ENCODE measurements around the gene SFMBT2. TPM values are rescaled to one million over a fixed set of nuclear protein-coding genes. Genes with fewer than 3 reads are reported as not detected.
"Not testable (repeated sequence)": the region's sequence is repeated elsewhere in the genome, so short reads cannot be mapped to it uniquely, and the experiment has no call there.

The SFMBT2 gene
- total RNA-seq, 1 donor from 2014 or later = 2.7 TPM

DNA sequence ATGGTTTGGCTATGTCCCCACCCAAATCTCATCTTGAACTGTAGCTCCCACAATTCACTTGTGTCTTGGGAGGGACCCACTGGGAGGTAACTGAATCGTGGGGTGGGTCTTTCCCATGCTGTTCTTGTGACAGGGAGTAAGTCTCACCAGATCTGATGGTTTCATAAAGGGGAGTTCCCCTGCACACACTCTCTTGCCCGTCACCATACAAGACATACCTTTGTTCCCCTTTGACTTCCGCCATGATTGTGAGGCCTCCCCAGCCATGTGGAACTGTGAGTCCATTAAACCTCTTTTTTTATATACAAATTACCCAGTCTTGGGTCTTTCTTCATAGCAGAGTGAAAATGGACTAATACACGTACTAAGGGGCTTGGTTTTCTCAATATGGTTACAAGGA lies 106.7 kb downstream of the SFMBT2 start:
- Mint-ChIP-seq H3K27ac (ENCODE audit: unreplicated experiment) (no peak overlapping the region), H3K9me3 (ENCODE audit: unreplicated experiment) (peaks cover 4% of the 10 kb centered on the region), H3K4me3 (ENCODE audit: unreplicated experiment) (no peak overlapping the region), H3K27me3 (ENCODE audit: unreplicated experiment) (no peaks in the 10 kb centered on the region), H3K36me3 (ENCODE audit: unreplicated experiment) (no peaks in the 10 kb centered on the region), H3K4me1 (ENCODE audit: unreplicated experiment) (no peaks in the 10 kb centered on the region)
- TF ChIP-seq, protein P1, sequence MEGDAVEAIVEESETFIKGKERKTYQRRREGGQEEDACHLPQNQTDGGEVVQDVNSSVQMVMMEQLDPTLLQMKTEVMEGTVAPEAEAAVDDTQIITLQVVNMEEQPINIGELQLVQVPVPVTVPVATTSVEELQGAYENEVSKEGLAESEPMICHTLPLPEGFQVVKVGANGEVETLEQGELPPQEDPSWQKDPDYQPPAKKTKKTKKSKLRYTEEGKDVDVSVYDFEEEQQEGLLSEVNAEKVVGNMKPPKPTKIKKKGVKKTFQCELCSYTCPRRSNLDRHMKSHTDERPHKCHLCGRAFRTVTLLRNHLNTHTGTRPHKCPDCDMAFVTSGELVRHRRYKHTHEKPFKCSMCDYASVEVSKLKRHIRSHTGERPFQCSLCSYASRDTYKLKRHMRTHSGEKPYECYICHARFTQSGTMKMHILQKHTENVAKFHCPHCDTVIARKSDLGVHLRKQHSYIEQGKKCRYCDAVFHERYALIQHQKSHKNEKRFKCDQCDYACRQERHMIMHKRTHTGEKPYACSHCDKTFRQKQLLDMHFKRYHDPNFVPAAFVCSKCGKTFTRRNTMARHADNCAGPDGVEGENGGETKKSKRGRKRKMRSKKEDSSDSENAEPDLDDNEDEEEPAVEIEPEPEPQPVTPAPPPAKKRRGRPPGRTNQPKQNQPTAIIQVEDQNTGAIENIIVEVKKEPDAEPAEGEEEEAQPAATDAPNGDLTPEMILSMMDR (IDR thresholded peaks at IDR 0.05) = no peak
- DNase-seq (ENCODE audit: extremely low spot score, unreplicated experiment) = no peak

DNA sequence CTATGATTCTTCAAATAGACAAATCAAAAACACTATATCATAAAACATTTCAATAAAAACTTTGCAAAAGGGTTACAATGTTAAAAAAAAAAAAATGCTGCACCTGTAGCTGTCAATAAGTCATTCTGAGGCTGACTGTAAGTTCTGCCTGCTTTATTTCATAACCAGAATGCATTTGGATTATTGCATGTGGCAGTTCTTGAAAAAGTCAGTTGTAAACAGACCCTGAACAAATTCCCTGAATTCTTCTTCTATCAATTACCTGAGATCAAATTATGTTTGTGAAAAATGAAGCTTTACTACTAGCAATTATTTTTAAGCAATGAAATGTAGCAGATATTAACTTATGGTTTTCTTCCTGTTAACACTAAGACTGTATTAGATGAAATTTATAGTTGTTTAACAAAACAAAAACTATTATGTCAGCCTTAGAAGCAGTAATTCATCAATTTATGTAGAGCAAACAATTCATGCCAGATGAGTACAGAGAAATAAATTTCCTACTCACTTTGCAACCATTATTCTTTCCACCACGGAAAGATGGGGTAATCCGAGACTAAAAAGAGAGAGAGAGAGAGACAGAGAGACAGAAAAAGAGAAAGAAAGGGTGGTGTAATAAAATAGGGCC lies 107.8 kb downstream of the SFMBT2 start:
- no peak overlapping the region for H3K4me3 Mint-ChIP-seq (ENCODE audit: unreplicated experiment)
- no peaks in the 10 kb centered on the region for H3K4me1 Mint-ChIP-seq (ENCODE audit: unreplicated experiment)
- no peaks in the 10 kb centered on the region for H3K36me3 Mint-ChIP-seq (ENCODE audit: unreplicated experiment)
- TF ChIP-seq, protein P1 (IDR thresholded peaks at IDR 0.05) = no peak
- DNase-seq (ENCODE audit: extremely low spot score, unreplicated experiment) = no peak
- no peaks in the 10 kb centered on the region for H3K9me3 Mint-ChIP-seq (ENCODE audit: unreplicated experiment)
- H3K27ac Mint-ChIP-seq (ENCODE audit: unreplicated experiment) = no peak overlapping the region
- H3K27me3 Mint-ChIP-seq (ENCODE audit: unreplicated experiment) = no peaks in the 10 kb centered on the region

DNA sequence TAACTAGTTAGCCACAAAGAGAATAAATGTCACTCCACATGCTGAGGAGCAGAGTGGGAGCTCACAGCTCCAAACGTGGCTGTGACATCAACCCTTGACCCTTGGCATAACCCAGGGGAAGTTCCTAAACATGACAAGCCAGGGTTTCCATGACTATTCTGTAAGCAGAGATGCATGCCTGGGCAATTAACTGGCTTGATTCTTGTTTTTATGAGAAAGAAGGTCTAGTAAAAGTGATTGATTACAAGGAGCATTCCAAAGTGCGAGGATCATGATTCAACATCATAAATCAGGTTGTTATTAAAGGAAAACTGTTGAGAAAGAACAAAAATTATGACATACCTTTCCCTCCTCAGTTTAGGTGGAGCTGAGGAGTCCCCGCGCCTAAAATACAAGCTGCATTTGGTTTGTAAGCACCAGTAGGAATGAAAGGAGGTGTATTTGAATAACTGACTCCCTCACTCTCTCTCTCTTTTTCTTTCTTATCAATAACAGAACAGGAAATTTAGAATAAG lies 108.4 kb downstream of the SFMBT2 start:
- Mint-ChIP-seq H3K4me1 (ENCODE audit: unreplicated experiment) (no peaks in the 10 kb centered on the region), H3K27ac (ENCODE audit: unreplicated experiment) (no peak overlapping the region), H3K9me3 (ENCODE audit: unreplicated experiment) (no peaks in the 10 kb centered on the region), H3K36me3 (ENCODE audit: unreplicated experiment) (no peaks in the 10 kb centered on the region), H3K27me3 (ENCODE audit: unreplicated experiment) (no peaks in the 10 kb centered on the region), H3K4me3 (ENCODE audit: unreplicated experiment) (no peak overlapping the region)
- TF ChIP-seq, protein P1 (IDR thresholded peaks at IDR 0.05) = no peak
- DNase-seq (ENCODE audit: extremely low spot score, unreplicated experiment) = no peak

DNA sequence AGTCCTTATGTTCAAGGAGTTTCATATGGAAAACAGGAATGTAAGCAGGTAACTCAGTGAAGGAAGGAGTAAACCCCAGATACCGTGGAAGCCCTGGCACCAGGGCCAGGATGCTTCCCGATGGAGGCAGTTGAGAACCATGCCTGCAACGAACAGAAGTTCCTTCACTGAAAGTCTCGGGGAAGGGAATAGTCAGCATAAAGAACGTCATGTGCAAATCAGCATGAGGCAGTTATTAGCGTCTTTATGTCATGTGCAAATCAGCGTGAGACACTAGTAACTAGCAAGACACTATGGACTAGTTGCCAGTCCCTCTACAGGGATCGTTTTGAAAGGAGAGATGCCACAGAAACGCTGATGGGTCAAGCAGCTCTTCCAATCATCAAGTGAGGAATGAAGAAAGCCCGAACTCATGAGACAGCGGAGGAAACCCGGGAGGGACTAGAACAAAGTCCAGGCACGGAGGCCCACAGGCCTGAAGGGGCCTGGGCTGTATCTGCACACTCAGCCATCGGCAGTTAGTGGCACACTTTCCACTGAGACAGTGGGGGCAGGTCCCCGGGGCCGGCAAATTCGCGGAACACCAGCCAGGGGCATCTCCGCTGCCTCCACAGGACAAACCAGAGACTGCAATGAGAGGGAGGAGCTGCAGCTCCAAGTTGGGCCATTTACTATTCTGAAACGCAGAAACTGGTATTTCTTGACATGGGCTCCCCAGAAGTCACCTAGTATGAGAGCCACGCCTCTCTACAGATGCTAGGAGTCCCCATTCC lies 109.6 kb downstream of the SFMBT2 start:
- no peaks in the 10 kb centered on the region for H3K4me1 Mint-ChIP-seq (ENCODE audit: unreplicated experiment)
- no peaks in the 10 kb centered on the region for H3K27me3 Mint-ChIP-seq (ENCODE audit: unreplicated experiment)
- no peak for DNase-seq (ENCODE audit: extremely low spot score, unreplicated experiment)
- H3K9me3 Mint-ChIP-seq (ENCODE audit: unreplicated experiment) = no peaks in the 10 kb centered on the region
- no peak overlapping the region for H3K4me3 Mint-ChIP-seq (ENCODE audit: unreplicated experiment)
- TF ChIP-seq, protein P1 (IDR thresholded peaks at IDR 0.05) = no peak
- no peaks in the 10 kb centered on the region for H3K36me3 Mint-ChIP-seq (ENCODE audit: unreplicated experiment)
- H3K27ac Mint-ChIP-seq (ENCODE audit: unreplicated experiment) = no peak overlapping the region

DNA sequence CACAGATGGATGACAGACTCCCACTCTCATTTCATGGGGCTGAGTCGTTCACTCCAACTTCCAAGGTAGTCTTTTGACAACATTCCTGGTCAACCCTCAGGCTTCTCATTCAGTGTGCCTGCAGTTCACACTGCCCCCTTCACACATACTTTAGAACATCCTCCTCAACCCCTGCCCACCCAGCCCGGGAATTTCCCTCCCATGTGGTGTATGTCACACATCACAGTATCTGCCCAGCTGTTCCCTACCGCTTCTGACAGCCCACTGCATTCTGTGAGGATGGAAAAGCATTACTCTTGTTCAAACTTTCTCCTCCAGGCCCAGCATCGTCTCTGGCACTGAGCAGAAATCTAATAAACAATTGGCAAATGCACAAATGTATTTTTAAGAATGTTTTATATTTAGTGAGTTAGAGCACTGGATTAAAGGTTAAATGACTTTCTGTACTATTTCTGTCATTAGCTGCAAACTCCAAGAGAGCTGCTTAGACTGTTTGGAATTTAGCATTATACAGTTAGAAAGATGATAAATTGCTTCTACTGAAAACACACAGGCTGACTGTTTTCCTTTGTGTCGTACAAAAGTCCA lies 110.4 kb downstream of the SFMBT2 start:
- TF ChIP-seq, protein P1 (IDR thresholded peaks at IDR 0.05) = no peak
- Mint-ChIP-seq H3K4me3 (ENCODE audit: unreplicated experiment) (no peak overlapping the region), H3K4me1 (ENCODE audit: unreplicated experiment) (no peaks in the 10 kb centered on the region), H3K36me3 (ENCODE audit: unreplicated experiment) (no peaks in the 10 kb centered on the region), H3K9me3 (ENCODE audit: unreplicated experiment) (no peaks in the 10 kb centered on the region), H3K27ac (ENCODE audit: unreplicated experiment) (no peak overlapping the region), H3K27me3 (ENCODE audit: unreplicated experiment) (no peaks in the 10 kb centered on the region)
- no peak for DNase-seq (ENCODE audit: extremely low spot score, unreplicated experiment)

DNA sequence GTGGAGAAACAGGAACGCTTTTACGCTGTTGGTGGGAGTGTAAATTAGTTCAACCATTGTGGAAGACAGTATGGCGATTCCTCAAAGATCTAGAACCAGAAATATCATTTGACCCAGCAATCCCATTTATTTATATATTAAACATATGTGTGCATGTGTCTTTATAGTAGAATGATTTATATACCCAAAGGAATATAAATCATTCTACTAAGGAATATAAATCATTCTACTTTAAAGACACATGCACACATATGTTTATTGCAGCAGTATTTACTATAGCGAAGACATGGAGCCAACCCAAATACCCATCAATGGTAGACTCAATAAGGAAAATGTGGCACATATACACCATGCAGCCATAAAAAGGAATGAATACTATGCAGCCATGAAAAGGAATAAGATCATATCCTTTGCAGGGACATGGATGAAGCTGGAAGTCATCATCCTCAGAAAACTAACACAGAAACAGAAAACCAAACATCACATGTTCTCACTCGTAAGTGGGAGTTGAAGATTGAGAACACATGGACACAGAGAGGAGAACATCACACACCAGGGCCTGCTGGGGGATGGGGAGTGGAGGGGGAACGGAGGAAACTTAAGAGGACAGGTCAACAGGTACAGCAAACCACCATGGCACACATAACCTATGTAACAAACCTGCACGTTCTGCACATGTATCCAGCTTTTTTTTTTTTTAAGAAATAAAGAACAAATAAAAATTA lies 111.1 kb downstream of the SFMBT2 start:
- not testable (repeated sequence) for H3K36me3 Mint-ChIP-seq (ENCODE audit: unreplicated experiment); H3K27me3 Mint-ChIP-seq (ENCODE audit: unreplicated experiment); H3K9me3 Mint-ChIP-seq (ENCODE audit: unreplicated experiment); H3K27ac Mint-ChIP-seq (ENCODE audit: unreplicated experiment); DNase-seq (ENCODE audit: extremely low spot score, unreplicated experiment); H3K4me1 Mint-ChIP-seq (ENCODE audit: unreplicated experiment); H3K4me3 Mint-ChIP-seq (ENCODE audit: unreplicated experiment)
